Measurements from ENCODE around the gene ELOF1.

Gene ELOF1

DNA sequence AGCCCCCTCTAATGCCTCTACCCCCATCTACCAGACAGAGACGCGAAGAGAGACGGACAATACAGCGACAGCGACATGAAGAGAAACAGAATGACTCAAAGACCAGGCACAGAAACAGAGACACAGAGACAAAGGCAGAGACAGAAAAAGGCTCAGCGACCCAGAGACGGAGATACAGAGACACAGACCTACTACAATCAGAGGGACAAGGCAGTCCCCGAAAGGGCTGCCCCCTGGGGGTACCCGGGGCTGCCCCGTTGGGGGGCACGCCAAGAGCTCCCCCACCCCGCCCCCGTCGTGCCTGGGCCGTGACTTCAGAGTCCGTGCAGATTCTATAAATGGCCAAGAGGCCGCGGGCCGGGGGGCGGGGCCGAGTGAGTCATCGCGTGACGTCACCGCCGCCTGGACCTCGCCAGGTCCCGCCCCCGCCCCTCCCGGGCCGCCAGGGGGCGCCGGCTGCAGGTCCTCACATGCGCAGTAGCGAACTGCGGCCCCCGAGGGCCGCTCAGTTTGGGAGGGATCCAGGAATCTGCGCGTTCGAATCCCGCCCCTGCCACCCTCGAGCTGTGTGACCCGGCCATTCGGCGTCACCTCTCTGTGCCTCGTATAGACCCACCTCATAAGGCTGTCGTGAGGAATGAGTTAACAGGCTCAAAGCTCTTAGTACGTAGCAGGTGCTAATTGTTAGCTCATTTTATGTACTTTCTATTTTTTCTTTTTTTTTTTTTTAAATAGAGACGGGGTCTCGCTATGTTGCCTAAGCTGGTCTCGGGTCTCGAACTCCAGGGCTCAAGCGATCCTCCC, 23.0 kb downstream of the ELOF1 start:
- peak; percentile 80 to 89 (median 88) for DNase-seq (ENCODE audit: low read depth in 2 of 3, low spot score in 1 of 3)

DNA sequence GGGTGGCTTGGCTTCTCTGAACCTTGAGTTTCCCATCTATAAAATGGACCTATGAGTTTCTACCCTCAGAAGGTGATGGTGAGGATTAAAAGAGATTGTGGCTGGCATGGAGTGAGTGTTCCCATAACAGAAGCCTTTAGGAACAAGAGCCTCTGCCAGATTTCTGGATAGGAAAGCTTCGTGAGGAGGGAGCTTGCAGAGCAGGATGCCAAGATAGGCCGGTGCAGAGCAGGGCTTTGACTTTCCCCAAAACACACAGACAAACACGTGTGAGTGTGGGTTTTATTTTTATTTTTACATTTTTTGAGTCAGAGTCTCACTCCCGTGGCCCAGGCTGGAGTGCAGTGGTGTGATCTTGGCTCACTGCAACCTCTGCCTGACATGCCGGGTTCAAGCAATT, 24.1 kb downstream of the ELOF1 start:
- DNase-seq (ENCODE audit: low read depth in 2 of 3, low spot score in 1 of 3): no peak

DNA sequence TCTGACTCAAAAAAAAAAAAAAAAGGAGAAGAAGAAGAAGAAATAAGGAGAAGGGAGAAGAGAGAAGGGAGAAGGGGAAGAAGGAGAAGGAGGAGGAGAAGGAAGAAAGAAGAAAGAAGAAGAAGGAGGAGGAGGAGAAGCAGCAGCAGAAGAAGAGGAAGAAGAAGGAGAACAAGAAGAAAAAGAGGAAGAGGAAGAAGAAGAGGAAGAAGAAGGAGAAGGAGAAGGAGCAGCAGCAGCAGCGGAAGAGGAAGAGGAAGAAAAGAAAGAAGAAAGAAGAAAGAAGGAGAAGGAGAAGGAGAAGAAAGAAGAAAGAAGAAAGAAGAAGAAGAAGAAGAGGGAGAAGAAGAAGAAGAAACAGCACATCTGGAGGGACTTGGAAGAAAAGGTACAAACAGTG, 24.5 kb downstream of the ELOF1 start:
- DNase-seq (ENCODE audit: low read depth in 2 of 3, low spot score in 1 of 3): no peak

DNA sequence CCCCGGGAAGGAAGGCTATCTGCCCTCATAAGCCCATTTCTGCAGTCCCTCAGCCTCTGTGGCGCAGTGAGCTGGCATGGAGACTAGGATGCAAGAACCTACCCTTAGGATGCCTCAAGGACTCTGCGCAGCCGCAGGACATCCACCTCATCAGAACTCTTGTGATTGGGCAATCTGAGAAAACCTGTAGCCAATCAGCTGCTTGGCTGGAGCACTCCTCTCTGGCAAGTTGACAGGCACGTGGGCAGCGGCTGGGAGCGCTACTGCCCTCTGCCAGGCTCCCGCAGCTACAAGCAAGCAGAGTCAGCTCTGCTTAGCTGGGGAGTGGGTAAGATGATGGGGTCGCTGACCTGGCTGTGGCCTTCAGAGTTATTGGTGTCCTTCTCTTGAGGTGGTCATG, 28.6 kb downstream of the ELOF1 start:
- peak; percentile 20 to 58 (median 46) for DNase-seq (ENCODE audit: low read depth in 2 of 3, low spot score in 1 of 3)

DNA sequence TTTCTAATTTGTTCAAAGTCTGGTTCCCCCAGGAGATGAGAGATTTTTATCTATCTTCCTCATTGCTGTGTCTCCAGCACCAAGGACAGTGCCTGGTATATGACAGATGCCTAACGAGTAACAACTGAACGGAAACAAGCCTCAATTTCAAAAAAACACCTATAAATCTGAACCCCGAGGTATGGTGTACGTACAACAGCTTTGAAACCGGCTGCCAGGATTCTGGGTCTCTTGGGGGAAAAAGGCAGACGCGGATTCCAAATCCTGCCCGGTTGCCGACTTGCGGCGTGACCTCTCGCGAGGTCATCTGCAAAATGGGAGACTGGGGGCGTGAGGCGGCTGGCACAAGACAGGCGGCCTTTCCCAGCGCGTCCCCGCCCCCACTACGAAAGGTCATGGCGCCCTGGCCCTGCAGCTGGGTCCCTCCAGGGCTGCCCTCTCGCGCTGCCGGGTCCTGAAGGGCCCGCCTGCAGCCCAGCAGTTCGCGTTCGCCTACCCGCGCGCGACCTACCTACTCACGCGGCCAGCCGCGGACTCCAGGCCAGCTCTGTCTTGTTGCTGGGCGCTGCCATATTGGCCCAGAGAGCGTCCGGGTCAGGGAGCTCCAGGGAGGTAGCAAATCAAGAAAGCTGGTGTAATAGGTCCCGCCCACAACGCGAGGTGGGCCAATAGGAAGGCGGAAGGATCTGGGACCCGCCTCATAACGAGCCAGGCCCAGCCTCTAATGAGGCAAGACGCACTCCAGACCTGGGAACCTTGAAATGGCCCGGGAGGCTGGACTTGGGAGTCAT, 30.3 kb downstream of the ELOF1 start, which contains the start of gene ECSIT:
Gene ECSIT (minus strand): TSS at position 584 of the 791 bp plus-strand sequence. CDS start 9,964 bp downstream, outside the sequence.
- peak; percentile 88 to 93 (median 92) for DNase-seq (ENCODE audit: low read depth in 2 of 3, low spot score in 1 of 3)

DNA sequence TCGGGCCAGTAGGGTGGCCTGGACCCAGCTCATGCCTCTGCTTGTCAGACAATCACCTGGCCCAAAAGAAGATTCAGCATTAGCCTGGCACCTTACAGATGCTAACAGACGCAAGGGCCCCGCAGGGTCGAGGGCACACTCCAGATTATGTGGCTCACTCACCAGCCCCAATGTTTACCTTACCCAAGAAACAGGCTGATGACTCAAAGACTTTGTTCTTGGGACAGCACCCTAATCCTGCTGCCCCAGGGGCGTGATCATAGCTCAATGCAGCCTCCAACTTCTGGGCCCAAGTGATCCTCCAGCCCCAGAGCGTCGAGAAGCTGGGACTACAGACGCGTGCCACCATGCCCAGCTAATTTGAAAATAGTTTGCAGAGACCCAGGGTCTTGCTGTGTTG, 39.9 kb downstream of the ELOF1 start:
- DNase-seq (ENCODE audit: low read depth in 2 of 3, low spot score in 1 of 3): no peak

DNA sequence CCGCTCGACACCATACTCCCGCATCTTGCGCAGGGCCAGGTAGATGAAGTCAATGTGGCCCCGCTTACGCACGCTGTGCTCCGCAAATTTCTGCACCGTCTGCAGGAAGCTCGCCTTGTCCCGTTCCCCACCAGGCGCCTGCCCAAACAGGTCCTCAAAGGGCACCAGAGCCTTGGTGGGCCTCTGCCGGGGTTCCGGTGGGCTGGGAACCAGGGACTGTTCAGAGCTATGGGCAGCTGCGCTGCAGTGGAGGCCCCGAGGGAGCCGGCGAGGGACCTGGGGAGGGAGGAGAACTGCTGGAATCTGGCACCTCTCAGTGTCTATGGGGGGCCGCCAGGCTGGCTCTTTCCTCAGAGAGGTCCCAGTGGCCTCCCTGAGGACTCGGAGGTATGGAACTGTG, 45.1 kb downstream of the ELOF1 start:
- no peak for DNase-seq (ENCODE audit: low read depth in 2 of 3, low spot score in 1 of 3)

DNA sequence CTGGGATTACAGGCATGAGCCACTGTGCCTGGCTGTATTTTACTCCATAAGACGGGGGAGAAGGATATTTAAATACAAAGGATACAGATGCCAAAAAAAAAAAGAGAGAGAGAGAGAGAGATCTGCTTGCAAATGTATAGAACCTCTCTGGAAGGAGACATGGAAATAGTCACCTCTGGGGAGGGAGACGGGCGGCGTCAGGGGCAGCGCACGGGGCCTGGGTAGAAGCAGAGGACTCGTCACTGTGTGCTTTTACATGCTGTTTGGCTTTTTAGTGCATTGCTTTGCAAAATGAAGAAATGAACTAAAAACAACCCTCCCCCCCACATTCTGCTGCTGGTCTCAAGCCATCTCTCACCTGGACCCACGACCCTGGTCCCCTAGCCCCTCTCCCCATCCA, 48.6 kb downstream of the ELOF1 start:
- no peak for DNase-seq (ENCODE audit: low read depth in 2 of 3, low spot score in 1 of 3)

DNA sequence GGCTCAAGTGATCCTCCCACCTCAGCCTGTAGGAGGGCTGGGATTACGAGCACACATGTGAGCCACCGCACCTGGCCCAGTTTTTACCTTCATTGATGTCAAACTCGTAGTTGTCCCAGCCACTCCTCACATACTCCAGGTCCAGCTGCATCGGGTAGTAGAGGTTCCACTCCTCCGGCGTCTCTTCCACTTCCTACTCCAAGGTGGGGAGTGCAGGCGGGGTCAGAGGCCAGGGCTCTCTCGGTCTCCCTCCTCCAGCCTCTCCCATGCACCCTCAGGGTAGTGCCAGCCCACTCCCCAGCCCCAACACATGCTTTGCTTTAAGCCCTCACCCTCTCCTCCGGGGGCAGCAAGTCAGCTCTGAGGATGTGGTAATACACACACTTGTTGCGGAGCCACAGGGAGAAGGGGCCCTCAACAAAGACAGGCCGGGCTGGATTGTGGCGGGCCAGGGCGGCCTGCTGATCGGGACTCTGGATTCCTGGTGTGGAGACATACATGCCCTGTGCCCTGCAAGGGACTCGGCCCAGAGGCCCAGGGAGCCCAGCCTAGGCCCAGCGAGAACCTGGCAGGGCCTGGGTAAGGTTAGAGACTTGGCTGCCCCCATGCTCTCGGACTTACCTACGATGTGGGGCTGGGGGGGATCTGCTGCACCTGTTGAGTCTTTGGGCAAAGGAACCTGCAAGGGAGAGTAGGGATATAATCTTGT, 51.5 kb downstream of the ELOF1 start:
- DNase-seq (ENCODE audit: low read depth in 2 of 3, low spot score in 1 of 3): no peak

DNA sequence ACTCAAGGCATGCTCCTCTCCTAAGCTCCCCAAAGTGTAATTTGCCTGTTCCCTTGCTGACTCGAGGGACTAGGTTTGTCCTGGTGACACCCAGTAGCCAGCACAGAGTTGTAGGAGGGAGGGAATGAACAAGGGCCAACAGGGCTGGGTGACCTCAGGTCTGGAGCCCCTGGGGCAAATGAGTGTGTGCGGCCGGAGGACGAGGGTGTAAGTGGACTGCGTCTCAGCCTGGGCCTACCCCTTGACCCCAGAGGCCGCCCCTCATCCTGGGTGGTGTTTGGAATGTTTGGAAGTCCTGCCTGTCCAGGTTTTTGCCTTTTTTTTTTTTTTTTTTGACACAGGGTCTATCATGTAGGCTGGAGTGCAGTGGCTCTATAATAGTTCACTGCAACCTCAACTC, 52.1 kb downstream of the ELOF1 start:
- DNase-seq (ENCODE audit: low read depth in 2 of 3, low spot score in 1 of 3): no peak

DNA sequence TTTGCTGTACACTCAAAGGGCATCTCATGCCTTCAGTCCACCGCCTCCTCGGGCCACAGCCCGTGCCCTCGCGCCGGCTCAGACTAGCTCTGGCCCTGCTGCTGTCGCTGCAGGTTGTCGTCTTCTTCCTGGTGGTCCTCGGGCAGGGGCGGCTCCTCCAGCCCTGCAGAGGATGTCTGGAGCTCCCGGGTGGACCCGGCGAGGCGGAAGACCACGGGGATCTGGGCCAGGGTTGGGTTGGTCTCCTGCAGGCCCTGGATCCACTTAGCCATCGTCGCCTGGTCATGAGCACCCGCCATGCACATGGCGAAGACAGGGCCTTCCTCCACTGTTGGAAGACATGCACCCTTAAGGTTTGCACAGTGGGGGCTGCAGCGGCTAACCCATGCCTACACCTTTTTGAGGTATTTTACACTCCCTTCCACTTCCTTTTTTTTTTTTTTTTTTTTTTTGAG, 52.9 kb downstream of the ELOF1 start:
- no peak for DNase-seq (ENCODE audit: low read depth in 2 of 3, low spot score in 1 of 3)

DNA sequence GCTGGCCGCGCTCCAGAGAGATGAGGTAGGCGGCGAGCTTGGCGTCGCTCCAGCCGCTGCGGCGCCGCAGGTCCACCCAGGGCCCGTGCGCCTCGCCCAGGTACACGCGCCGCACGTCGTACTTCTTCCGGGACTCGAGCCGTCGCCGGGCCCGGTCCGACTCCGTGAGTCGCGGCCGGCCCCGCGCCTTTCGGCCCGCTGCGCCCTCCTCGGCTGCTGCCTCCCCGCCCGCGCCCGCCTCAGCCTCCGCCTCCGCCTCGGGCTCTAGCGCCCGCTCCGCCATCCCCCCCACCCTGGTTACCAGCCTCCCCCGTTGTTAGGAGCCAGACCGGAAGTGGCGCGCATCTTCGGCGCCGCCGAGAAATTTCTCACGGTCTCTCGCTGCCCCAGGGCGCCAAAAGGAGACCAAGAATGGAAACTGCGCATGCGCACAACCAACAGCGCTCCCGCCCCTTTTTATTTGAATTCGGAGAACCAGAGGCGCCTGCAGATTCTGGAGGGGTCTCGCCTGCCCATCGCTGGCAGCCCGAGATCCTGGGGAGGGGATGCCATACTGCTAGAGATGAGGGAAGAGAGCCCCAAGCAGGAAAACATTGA, 53.4 kb downstream of the ELOF1 start, which contains the start of gene ZNF653:
Gene ZNF653 (minus strand): TSS at position 336 of the 597 bp plus-strand sequence. CDS start 53 bp downstream, at position 283.
- DNase-seq (ENCODE audit: low read depth in 2 of 3, low spot score in 1 of 3): peak; percentile 91 to 93 (median 92)

DNA sequence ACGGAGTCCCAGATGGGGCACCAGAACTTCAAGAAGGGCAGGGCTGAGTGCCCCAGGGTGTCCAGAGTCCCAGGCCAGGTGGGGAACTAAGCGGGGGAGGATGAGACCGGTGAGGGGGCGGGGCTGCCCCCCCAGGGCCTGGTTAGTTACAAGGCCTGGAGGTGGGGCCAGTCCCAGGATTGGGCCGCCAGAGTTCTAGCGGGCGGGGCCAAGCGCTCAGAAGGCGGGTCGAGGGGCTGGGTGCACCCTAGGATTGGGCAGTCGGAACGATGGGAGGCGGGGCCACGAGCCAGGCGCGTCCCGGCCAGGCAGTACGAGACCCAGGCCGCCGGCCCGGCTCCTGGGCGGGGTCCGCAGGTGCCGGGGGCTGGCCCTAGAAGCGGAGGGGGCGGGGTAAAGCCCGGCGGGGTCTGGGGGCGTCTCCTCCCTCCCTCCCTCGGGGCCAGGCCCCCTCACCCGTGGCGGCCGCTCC, 54.0 kb downstream of the ELOF1 start:
- peak; percentile 94 to 98 (median 96) for DNase-seq (ENCODE audit: low read depth in 2 of 3, low spot score in 1 of 3)

DNA sequence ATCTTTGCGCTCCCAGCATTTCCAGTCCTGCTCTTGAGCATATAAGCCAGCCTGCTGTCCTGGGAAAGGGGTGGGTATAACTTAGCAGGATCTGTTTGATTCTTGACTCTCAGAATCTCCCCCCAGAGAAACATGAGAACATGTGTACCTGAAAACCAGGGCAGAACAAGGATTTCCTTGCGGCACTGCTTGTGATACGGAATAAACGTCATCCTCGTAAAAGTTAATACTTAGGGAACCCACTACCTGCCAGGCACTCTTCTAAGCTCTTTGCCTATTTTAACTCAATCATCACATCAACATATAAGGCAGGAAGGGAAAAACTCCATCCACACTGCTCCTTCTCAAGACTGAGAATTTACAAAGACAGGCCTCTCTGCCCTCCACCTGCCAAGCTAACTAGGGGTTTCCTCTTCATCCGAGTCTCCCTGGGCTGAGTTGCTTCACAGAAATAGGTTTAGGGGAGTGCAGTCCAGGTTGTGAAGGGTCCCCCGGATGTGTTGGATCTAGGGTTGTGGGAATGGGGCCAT, 54.5 kb downstream of the ELOF1 start:
- DNase-seq (ENCODE audit: low read depth in 2 of 3, low spot score in 1 of 3): no peak

Measured in stimulated activated CD4-positive, alpha-beta T cell treated with anti-CD3 and anti-CD28 coated beads, Interleukin-12 subunit alpha, Interleukin-12 subunit beta, amount 100 ng/mL, for 48 hours (primary cell).